HepG2 (cell line): ENCODE measurements around the gene DHRS11. TPM values are rescaled to one million over a fixed set of nuclear protein-coding genes. Genes with fewer than 3 reads are reported as not detected.

Experiments
- ELF3 ChIP-seq: IDR thresholded peaks from 2 replicates; pipeline ENCODE4 v1.6.1; 2016; ENCODE audit warnings: missing genetic modification reagents, missing compliant biosample characterization
- FOXK2 ChIP-seq: fragments of 450-650 bp; IDR thresholded peaks from 2 replicates; pipeline ENCODE4 v1.6.1; 2016
- NFIC ChIP-seq: IDR thresholded peaks from 2 replicates; pipeline ENCODE4 v1.6.1; 2012; ENCODE audit warnings: mild to moderate bottlenecking, low read length, inconsistent platforms
- SIX4 ChIP-seq: sonication (generic); formaldehyde crosslinking; IDR thresholded peaks from 2 replicates; pipeline ENCODE4 v1.4.0; 2020; ENCODE audit warnings: missing genetic modification reagents
- SNRNP70 ChIP-seq: fragments of 200-400 bp; formaldehyde crosslinking; IDR thresholded peaks from 2 replicates; pipeline ENCODE4 v1.6.1; 2017; ENCODE audit warnings: mild to moderate bottlenecking, low read depth, low read length, moderate library complexity
- ZNF766 ChIP-seq: sonication (generic); formaldehyde crosslinking; IDR thresholded peaks from 2 replicates; pipeline ENCODE4 v1.5.0; 2020; ENCODE audit warnings: missing genetic modification reagents, borderline replicate concordance
- polyA plus RNA-seq, 8 experiments: library from polyadenylated mRNA; depleted of rRNA in 3 of 8; stranded (reverse) in 7 of 8; unstranded in 1 of 8; fragments of >200 nt; fragmentation: Illumina TruSeq in 4 of 8; extraction: Trizol in 4 of 8; gene quantifications; 2 replicates each; pipeline versions ENCODE4 v1.2.1 to v1.2.3, GENCODE V29; 2011 to 2016; ENCODE audit warnings: low read depth in 4 of 8, missing spikeins in 1 of 8, mixed read lengths in 1 of 8; ENCODE audit not compliant: insufficient read depth in 1 of 8
- total RNA-seq, 5 experiments: library from RNA; depleted of rRNA; stranded (reverse); fragments of >200 nt; fragmentation: Illumina TruSeq; extraction: Trizol; gene quantifications; 2 replicates each; pipeline ENCODE4 v1.2.3, GENCODE V29; 2016; ENCODE audit warnings: low read depth in 1 of 5
- TF ChIP-seq, protein P1 (sequence below): sonication (generic); formaldehyde crosslinking; IDR thresholded peaks from 2 replicates; pipeline ENCODE4 v1.8.0; 2022; ENCODE audit warnings: mild to moderate bottlenecking, missing genetic modification reagents; ENCODE audit not compliant: insufficient replicate concordance
- TF ChIP-seq, protein P2 (sequence below): sonication (generic); formaldehyde crosslinking; IDR thresholded peaks from 2 replicates; pipeline ENCODE4 v1.4.0; 2020; ENCODE audit warnings: low read depth, mild to moderate bottlenecking, missing genetic modification reagents
- TF ChIP-seq, protein P3 (sequence below): fragments of 450-650 bp; IDR thresholded peaks from 2 replicates; pipeline ENCODE4 v1.6.1; 2017
- TF ChIP-seq, protein P4 (sequence below): sonication (generic); formaldehyde crosslinking; IDR thresholded peaks from 2 replicates; pipeline ENCODE4 v1.4.0; 2020; ENCODE audit warnings: missing genetic modification reagents
- TF ChIP-seq, protein P5 (sequence below): sonication (generic); formaldehyde crosslinking; IDR thresholded peaks from 2 replicates; pipeline ENCODE4 v1.4.0; 2020; ENCODE audit warnings: missing genetic modification reagents
- TF ChIP-seq, protein P6 (sequence below): sonication (generic); formaldehyde crosslinking; IDR thresholded peaks from 2 replicates; pipeline ENCODE4 v1.4.0; 2020; ENCODE audit warnings: missing genetic modification reagents, mild to moderate bottlenecking, borderline replicate concordance

Gene DHRS11
- total and polyA plus RNA-seq, 2 of the 13 experiments (the other 11 are each of a cell fraction or from before 2014, with no cell fraction given), result 28.4 to 41.9 TPM

DNA sequence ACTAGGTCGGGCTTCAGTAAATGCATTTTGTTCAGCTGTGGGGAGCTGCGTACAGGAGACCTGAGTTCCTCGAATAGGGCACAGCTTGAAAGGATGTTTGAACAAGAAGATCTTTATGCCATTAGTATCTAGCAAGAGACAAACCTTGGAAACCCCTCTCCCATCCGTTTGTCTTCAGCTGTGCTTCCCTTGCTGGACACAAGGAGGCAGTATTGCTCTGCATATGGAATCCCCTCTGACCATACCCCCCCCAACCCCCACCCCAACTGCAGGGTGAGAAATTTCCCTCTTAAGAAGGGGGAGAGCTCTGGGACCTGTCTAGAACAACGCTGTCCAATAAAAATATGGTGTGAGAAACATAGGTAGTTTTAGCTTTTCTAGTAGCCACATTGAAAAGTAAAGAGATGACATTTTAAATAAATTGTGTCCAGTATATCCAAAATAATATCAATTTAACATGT, 11.3 kb downstream of the DHRS11 start (continued):
- TF ChIP-seq, protein P1, sequence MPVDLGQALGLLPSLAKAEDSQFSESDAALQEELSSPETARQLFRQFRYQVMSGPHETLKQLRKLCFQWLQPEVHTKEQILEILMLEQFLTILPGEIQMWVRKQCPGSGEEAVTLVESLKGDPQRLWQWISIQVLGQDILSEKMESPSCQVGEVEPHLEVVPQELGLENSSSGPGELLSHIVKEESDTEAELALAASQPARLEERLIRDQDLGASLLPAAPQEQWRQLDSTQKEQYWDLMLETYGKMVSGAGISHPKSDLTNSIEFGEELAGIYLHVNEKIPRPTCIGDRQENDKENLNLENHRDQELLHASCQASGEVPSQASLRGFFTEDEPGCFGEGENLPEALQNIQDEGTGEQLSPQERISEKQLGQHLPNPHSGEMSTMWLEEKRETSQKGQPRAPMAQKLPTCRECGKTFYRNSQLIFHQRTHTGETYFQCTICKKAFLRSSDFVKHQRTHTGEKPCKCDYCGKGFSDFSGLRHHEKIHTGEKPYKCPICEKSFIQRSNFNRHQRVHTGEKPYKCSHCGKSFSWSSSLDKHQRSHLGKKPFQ (CRISPR knock-in tag), result no peak
- TF ChIP-seq, protein P2, sequence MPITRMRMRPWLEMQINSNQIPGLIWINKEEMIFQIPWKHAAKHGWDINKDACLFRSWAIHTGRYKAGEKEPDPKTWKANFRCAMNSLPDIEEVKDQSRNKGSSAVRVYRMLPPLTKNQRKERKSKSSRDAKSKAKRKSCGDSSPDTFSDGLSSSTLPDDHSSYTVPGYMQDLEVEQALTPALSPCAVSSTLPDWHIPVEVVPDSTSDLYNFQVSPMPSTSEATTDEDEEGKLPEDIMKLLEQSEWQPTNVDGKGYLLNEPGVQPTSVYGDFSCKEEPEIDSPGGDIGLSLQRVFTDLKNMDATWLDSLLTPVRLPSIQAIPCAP (CRISPR knock-in tag), result no peak
- no peak for TF ChIP-seq ELF3 (CRISPR knock-in tag)
- TF ChIP-seq ZNF766 (CRISPR knock-in tag), result no peak
- TF ChIP-seq, protein P3, sequence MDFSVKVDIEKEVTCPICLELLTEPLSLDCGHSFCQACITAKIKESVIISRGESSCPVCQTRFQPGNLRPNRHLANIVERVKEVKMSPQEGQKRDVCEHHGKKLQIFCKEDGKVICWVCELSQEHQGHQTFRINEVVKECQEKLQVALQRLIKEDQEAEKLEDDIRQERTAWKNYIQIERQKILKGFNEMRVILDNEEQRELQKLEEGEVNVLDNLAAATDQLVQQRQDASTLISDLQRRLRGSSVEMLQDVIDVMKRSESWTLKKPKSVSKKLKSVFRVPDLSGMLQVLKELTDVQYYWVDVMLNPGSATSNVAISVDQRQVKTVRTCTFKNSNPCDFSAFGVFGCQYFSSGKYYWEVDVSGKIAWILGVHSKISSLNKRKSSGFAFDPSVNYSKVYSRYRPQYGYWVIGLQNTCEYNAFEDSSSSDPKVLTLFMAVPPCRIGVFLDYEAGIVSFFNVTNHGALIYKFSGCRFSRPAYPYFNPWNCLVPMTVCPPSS, result no peak
- no peak for TF ChIP-seq NFIC
- TF ChIP-seq SIX4, result no peak
- TF ChIP-seq, protein P4, sequence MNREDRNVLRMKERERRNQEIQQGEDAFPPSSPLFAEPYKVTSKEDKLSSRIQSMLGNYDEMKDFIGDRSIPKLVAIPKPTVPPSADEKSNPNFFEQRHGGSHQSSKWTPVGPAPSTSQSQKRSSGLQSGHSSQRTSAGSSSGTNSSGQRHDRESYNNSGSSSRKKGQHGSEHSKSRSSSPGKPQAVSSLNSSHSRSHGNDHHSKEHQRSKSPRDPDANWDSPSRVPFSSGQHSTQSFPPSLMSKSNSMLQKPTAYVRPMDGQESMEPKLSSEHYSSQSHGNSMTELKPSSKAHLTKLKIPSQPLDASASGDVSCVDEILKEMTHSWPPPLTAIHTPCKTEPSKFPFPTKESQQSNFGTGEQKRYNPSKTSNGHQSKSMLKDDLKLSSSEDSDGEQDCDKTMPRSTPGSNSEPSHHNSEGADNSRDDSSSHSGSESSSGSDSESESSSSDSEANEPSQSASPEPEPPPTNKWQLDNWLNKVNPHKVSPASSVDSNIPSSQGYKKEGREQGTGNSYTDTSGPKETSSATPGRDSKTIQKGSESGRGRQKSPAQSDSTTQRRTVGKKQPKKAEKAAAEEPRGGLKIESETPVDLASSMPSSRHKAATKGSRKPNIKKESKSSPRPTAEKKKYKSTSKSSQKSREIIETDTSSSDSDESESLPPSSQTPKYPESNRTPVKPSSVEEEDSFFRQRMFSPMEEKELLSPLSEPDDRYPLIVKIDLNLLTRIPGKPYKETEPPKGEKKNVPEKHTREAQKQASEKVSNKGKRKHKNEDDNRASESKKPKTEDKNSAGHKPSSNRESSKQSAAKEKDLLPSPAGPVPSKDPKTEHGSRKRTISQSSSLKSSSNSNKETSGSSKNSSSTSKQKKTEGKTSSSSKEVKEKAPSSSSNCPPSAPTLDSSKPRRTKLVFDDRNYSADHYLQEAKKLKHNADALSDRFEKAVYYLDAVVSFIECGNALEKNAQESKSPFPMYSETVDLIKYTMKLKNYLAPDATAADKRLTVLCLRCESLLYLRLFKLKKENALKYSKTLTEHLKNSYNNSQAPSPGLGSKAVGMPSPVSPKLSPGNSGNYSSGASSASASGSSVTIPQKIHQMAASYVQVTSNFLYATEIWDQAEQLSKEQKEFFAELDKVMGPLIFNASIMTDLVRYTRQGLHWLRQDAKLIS (CRISPR knock-in tag), result no peak
- TF ChIP-seq FOXK2, result no peak
- TF ChIP-seq, protein P5, sequence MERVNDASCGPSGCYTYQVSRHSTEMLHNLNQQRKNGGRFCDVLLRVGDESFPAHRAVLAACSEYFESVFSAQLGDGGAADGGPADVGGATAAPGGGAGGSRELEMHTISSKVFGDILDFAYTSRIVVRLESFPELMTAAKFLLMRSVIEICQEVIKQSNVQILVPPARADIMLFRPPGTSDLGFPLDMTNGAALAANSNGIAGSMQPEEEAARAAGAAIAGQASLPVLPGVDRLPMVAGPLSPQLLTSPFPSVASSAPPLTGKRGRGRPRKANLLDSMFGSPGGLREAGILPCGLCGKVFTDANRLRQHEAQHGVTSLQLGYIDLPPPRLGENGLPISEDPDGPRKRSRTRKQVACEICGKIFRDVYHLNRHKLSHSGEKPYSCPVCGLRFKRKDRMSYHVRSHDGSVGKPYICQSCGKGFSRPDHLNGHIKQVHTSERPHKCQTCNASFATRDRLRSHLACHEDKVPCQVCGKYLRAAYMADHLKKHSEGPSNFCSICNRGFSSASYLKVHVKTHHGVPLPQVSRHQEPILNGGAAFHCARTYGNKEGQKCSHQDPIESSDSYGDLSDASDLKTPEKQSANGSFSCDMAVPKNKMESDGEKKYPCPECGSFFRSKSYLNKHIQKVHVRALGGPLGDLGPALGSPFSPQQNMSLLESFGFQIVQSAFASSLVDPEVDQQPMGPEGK (CRISPR knock-in tag), result peak; percentile 91
- TF ChIP-seq, protein P6, sequence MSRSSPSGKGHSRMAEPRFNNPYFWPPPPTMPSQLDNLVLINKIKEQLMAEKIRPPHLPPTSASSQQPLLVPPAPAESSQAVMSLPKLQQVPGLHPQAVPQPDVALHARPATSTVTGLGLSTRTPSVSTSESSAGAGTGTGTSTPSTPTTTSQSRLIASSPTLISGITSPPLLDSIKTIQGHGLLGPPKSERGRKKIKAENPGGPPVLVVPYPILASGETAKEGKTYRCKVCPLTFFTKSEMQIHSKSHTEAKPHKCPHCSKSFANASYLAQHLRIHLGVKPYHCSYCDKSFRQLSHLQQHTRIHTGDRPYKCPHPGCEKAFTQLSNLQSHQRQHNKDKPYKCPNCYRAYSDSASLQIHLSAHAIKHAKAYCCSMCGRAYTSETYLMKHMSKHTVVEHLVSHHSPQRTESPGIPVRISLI (CRISPR knock-in tag), result no peak
- TF ChIP-seq SNRNP70, result no peak
